OCI-LY7 (cell line): ENCODE results near the gene KHDC4. TPM values are rescaled to one million over a fixed set of nuclear protein-coding genes. Genes with fewer than 3 reads are reported as not detected.

Experiments used
- microRNA-seq: library from miRNA; unstranded; fragments of <30 nt; microRNA quantifications from one replicate; pipeline ENCODE4 v1.2.0, GENCODE V29; 2022; ENCODE audit warnings: borderline replicate concordance
- small RNA-seq: library from RNA; depleted of rRNA; stranded (forward); fragments of <200 nt; gene quantifications from one replicate; pipeline ENCODE3, GENCODE V24; 2014
- total RNA-seq, 2 experiments: library from RNA; depleted of rRNA in 1 of 2; stranded (reverse); fragments of >200 nt in 1 of 2; shearing (Covaris generic) in 1 of 2; gene quantifications; 2 replicates each; pipeline ENCODE4 v1.2.3, GENCODE V29; 2014 to 2022

Gene KHDC4
- total RNA-seq, 2 experiments from 2014 or later, result 88.9 to 121 TPM

Small RNA genes lying within 50 kb of the gene (microRNA-seq; reads per million reads assigned to microRNA genes)
- not detected for gene MIR6738

Small RNA genes lying within 50 kb of the gene (small RNA-seq; reads per million reads assigned to genes)
- not detected for gene MIR6738
- not detected for gene RF00015
- not detected for gene SCARNA4
- 46.0 reads per million, percentile 98 among the genes with 10 or more reads in this experiment for gene SNORA80E

Other genes starting within 250 kb of the KHDC4 start
- gene YY1AP1, start 245.6 kb downstream of the KHDC4 start, total RNA-seq (2014; rRNA removed; shearing (Covaris generic)), result 83.0 and 84.6 TPM in 2 replicates
- 76.0 and 83.8 TPM in 2 replicates for gene YY1AP1, start 245.6 kb downstream of the KHDC4 start, total RNA-seq (2022)
- 110 and 114 TPM in 2 replicates for gene DAP3, start 245.3 kb downstream of the KHDC4 start, total RNA-seq (2014; rRNA removed; shearing (Covaris generic))
- 178 and 187 TPM in 2 replicates for gene DAP3, start 245.3 kb downstream of the KHDC4 start, total RNA-seq (2022)
- gene GON4L, start 77.2 kb downstream of the KHDC4 start, total RNA-seq (2014; rRNA removed; shearing (Covaris generic)), result 44.9 and 46.0 TPM in 2 replicates
- 78.0 and 80.0 TPM in 2 replicates for gene GON4L, start 77.2 kb downstream of the KHDC4 start, total RNA-seq (2022)
- 41.6 and 41.8 TPM in 2 replicates for gene SYT11, start 74.8 kb downstream of the KHDC4 start, total RNA-seq (2014; rRNA removed; shearing (Covaris generic))
- gene SYT11, start 74.8 kb downstream of the KHDC4 start, total RNA-seq (2022), result 56.8 and 60.8 TPM in 2 replicates
- gene RIT1, start 23.1 kb downstream of the KHDC4 start, total RNA-seq (2014; rRNA removed; shearing (Covaris generic)), result 15.9 and 17.2 TPM in 2 replicates
- gene RIT1, start 23.1 kb downstream of the KHDC4 start, total RNA-seq (2022), result 20.8 and 21.0 TPM in 2 replicates
- 3.0 TPM in 1 of 2 replicates, not detected in the other for gene RXFP4, start 7.2 kb upstream of the KHDC4 start, total RNA-seq (2014; rRNA removed; shearing (Covaris generic))
- gene RXFP4, start 7.2 kb upstream of the KHDC4 start, total RNA-seq (2022), result 0.34 TPM in 1 of 2 replicates, not detected in the other
- 78.8 and 106 TPM in 2 replicates for gene ARHGEF2, start 44.1 kb upstream of the KHDC4 start, total RNA-seq (2014; rRNA removed; shearing (Covaris generic))
- gene ARHGEF2, start 44.1 kb upstream of the KHDC4 start, total RNA-seq (2022), result 133 and 139 TPM in 2 replicates
- gene SSR2, start 86.5 kb upstream of the KHDC4 start, total RNA-seq (2014; rRNA removed; shearing (Covaris generic)), result 109 and 147 TPM in 2 replicates
- 153 and 157 TPM in 2 replicates for gene SSR2, start 86.5 kb upstream of the KHDC4 start, total RNA-seq (2022)
- 20.8 and 33.2 TPM in 2 replicates for gene UBQLN4, start 119.4 kb upstream of the KHDC4 start, total RNA-seq (2014; rRNA removed; shearing (Covaris generic))
- 37.1 and 40.3 TPM in 2 replicates for gene UBQLN4, start 119.4 kb upstream of the KHDC4 start, total RNA-seq (2022)
- 71.3 and 103 TPM in 2 replicates for gene LAMTOR2, start 120.4 kb upstream of the KHDC4 start, total RNA-seq (2014; rRNA removed; shearing (Covaris generic))
- gene LAMTOR2, start 120.4 kb upstream of the KHDC4 start, total RNA-seq (2022), result 52.1 and 55.2 TPM in 2 replicates
- not detected in 2 replicates for gene RAB25, start 126.7 kb upstream of the KHDC4 start, total RNA-seq (2014; rRNA removed; shearing (Covaris generic))
- gene RAB25, start 126.7 kb upstream of the KHDC4 start, total RNA-seq (2022), result 0.48 TPM in 1 of 2 replicates, not detected in the other
- gene MEX3A, start 148.1 kb upstream of the KHDC4 start, total RNA-seq (2014; rRNA removed; shearing (Covaris generic)), result 4.5 and 5.3 TPM in 2 replicates
- gene MEX3A, start 148.1 kb upstream of the KHDC4 start, total RNA-seq (2022), result 5.3 and 5.5 TPM in 2 replicates
- gene LMNA, start 180.3 kb upstream of the KHDC4 start, total RNA-seq (2014; rRNA removed; shearing (Covaris generic)), result 12.9 and 14.3 TPM in 2 replicates
- gene LMNA, start 180.3 kb upstream of the KHDC4 start, total RNA-seq (2022), result 5.0 and 6.5 TPM in 2 replicates
- 77.8 and 81.2 TPM in 2 replicates for gene SEMA4A, start 219.2 kb upstream of the KHDC4 start, total RNA-seq (2014; rRNA removed; shearing (Covaris generic))
- gene SEMA4A, start 219.2 kb upstream of the KHDC4 start, total RNA-seq (2022), result 196 and 205 TPM in 2 replicates